Hepatocyte (in vitro differentiated cells): ENCODE data around the gene GLT6D1. TPM values are rescaled to one million over a fixed set of nuclear protein-coding genes. Genes with fewer than 3 reads are reported as not detected.

ENCODE experiments used
- DNase-seq: peaks from one replicate; pipeline ENCODE4 v3.0.0-alpha.2; 2016; ENCODE audit warnings: low spot score
- H2AFZ ChIP-seq: fragments of 200-600 bp; sonication (generic); 2 replicates; pipeline ENCODE4 v1.6.0; 2016; ENCODE audit warnings: antibody characterized with exemption, mild to moderate bottlenecking
- H3K27ac ChIP-seq: fragments of 200-600 bp; sonication (generic); 2 replicates; pipeline ENCODE4 v1.5.1; 2016; ENCODE audit warnings: mild to moderate bottlenecking
- H3K27me3 ChIP-seq: fragments of 200-600 bp; sonication (generic); 2 replicates; pipeline ENCODE4 v1.6.1; 2016
- H3K36me3 ChIP-seq: fragments of 200-600 bp; sonication (generic); replicated peaks from 2 replicates; pipeline ENCODE4 v1.5.1; 2016; ENCODE audit warnings: low read depth; ENCODE audit not compliant: insufficient read depth
- H3K4me1 ChIP-seq: fragments of 200-600 bp; sonication (generic); 2 replicates; pipeline ENCODE4 v1.5.1; 2016; ENCODE audit warnings: mild to moderate bottlenecking, moderate library complexity; ENCODE audit not compliant: insufficient read depth
- H3K4me2 ChIP-seq: fragments of 200-600 bp; sonication (generic); 2 replicates; pipeline ENCODE4 v1.6.0; 2016
- H3K4me3 ChIP-seq: fragments of 200-600 bp; sonication (generic); 2 replicates; pipeline ENCODE4 v1.5.1; 2016; ENCODE audit warnings: mild to moderate bottlenecking
- H3K79me2 ChIP-seq: fragments of 200-600 bp; sonication (generic); 2 replicates; pipeline ENCODE4 v1.6.0; 2017; ENCODE audit warnings: mild to moderate bottlenecking
- H3K9me2 ChIP-seq: fragments of 200-600 bp; sonication (generic); replicated peaks from 2 replicates; pipeline ENCODE4 v1.6.0; 2017; ENCODE audit warnings: mild to moderate bottlenecking; ENCODE audit not compliant: insufficient read depth
- H3K9me3 ChIP-seq: fragments of 200-600 bp; sonication (generic); 2 replicates; pipeline ENCODE4 v1.5.1; 2016; ENCODE audit warnings: low read depth, mild to moderate bottlenecking
- H4K20me1 ChIP-seq: fragments of 200-600 bp; sonication (generic); 2 replicates; pipeline ENCODE4 v1.6.0; 2016; ENCODE audit warnings: mild to moderate bottlenecking; ENCODE audit not compliant: insufficient read depth, poor library complexity, severe bottlenecking
- EZH2 ChIP-seq: fragments of 200-600 bp; sonication (generic); IDR thresholded peaks from 2 replicates; pipeline ENCODE4 v1.6.1; 2016; ENCODE audit warnings: antibody characterized with exemption, mild to moderate bottlenecking, borderline replicate concordance
- EZH2phosphoT487 ChIP-seq: fragments of 200-600 bp; sonication (generic); IDR thresholded peaks from one replicate; pipeline ENCODE4 v1.6.1; 2018; ENCODE audit warnings: antibody characterized with exemption, mild to moderate bottlenecking, low read depth, moderate library complexity; ENCODE audit not compliant: unreplicated experiment, severe bottlenecking
- WGBS: methylation state at CpG from one replicate; pipeline ENCODE4 v1.1.6; 2016; ENCODE audit warnings: low lambda C conversion rate; ENCODE audit errors: missing lambda C conversion rate; 5-methylcytosine and 5-hydroxymethylcytosine counted together
- polyA plus RNA-seq: library from polyadenylated mRNA; unstranded; fragments of >200 nt; fragmentation: Nextera tagmentation; extraction: Ambion mirVana; gene quantifications from 2 replicates; pipeline ENCODE4 v1.2.1, GENCODE V29; 2016
- total RNA-seq: library from RNA; depleted of rRNA; stranded (reverse); fragments of >200 nt; gene quantifications from 2 replicates; pipeline ENCODE4 v1.2.3, GENCODE V29; 2014
- TF ChIP-seq, protein P1 (sequence below): fragments of 200-600 bp; sonication (generic); IDR thresholded peaks from 2 replicates; pipeline ENCODE4 v1.5.1; 2016; ENCODE audit warnings: antibody characterized with exemption, mild to moderate bottlenecking; ENCODE audit not compliant: poor library complexity

The GLT6D1 gene
- total and polyA plus RNA-seq, 2 experiments from 2014 or later = 0.20 TPM; not detected in 1

DNA sequence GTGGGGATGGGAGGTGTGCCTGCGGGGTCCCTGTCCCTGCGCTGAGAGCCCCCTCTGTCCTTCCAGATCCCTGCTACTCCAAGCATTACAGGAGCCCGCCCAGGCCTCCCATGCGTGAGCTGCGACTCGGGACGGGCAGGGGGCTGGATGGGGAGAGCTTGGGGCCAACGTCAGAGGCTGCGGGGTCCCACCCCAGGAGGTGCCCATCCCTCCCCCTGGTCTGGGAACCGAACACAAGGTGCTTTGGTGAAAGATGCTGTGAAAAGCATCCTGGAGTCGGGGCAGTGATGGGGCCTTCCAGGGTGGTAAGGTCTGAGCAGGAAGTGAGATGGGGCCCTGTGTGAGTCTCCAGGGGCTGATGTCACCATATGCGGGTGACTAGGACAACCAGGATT, 26.5 kb upstream of the GLT6D1 start:
- Histone ChIP-seq H3K9me2 (no peaks in the 10 kb centered on the region), H3K4me1 (no peaks in the 10 kb centered on the region), H4K20me1 (no peaks in the 10 kb centered on the region), H3K4me3 (no peak overlapping the region), H2AFZ (no peak overlapping the region), H3K36me3 (no peaks in the 10 kb centered on the region), H3K9me3 (no peaks in the 10 kb centered on the region), H3K4me2 (no peak overlapping the region), H3K79me2 (no peaks in the 10 kb centered on the region), H3K27me3 (no peaks in the 10 kb centered on the region), H3K27ac (no peak overlapping the region)
- WGBS = 86% methylated on average over 12 of the region's 12 CpGs
- TF ChIP-seq EZH2 (no peak), EZH2phosphoT487 (no peak)
- TF ChIP-seq, protein P1, sequence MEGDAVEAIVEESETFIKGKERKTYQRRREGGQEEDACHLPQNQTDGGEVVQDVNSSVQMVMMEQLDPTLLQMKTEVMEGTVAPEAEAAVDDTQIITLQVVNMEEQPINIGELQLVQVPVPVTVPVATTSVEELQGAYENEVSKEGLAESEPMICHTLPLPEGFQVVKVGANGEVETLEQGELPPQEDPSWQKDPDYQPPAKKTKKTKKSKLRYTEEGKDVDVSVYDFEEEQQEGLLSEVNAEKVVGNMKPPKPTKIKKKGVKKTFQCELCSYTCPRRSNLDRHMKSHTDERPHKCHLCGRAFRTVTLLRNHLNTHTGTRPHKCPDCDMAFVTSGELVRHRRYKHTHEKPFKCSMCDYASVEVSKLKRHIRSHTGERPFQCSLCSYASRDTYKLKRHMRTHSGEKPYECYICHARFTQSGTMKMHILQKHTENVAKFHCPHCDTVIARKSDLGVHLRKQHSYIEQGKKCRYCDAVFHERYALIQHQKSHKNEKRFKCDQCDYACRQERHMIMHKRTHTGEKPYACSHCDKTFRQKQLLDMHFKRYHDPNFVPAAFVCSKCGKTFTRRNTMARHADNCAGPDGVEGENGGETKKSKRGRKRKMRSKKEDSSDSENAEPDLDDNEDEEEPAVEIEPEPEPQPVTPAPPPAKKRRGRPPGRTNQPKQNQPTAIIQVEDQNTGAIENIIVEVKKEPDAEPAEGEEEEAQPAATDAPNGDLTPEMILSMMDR = no peak
- DNase-seq = no peak

DNA sequence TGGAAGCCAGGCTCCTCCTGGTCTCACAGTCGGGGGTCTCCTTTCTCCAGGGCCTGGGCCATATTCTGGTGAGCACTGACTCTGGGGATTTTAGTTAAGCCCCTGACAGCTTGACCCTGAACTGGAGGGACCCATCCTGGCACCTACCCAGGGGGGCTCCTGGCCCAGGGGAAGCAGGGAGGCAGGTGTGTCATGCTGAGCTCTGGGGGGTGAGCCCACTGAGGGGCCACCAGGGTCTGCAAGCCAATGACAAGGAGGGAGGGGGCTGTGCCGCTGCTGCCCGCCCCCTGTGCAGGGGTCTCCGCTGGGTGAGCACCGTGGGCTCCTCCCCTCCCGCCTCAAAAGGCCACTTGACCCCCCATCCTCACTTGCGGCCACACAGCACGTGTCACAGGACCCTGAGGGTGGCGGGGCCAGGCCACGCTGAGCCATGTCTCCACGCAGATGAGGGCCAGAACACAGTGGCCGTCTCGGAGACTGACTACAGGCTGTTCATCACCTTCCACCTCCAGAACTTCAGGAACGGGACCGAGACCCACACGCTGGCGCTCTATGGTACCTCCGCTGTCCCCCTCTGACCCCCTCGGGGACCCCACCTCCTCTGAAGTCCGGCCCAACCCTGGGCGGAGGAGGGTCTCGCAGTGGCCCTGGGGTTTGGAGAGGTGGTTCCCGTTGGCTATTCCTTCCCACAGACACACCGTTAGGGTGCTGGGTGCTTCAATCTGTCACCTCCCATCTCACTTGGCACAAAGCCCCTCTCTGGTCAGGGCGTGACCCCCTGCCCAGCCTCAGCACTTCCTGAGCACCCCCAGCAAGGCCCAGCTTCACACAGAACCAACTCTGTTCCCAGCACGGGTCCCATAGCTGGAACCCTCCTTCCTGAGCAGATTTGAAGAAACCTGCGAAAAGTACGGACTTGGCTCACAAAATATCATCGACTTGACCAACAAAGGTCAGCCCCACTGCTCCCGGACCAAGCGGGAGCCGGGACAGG, 25.8 kb upstream of the GLT6D1 start:
- Histone ChIP-seq H3K4me3 (no peak overlapping the region), H3K79me2 (no peaks in the 10 kb centered on the region), H4K20me1 (no peaks in the 10 kb centered on the region), H3K36me3 (no peaks in the 10 kb centered on the region), H3K9me2 (no peaks in the 10 kb centered on the region), H3K4me1 (no peaks in the 10 kb centered on the region), H3K9me3 (no peaks in the 10 kb centered on the region), H2AFZ (no peak overlapping the region), H3K27me3 (no peaks in the 10 kb centered on the region), H3K27ac (no peak overlapping the region), H3K4me2 (no peak overlapping the region)
- TF ChIP-seq EZH2phosphoT487 = no peak
- 91% methylated on average over 32 of the region's 32 CpGs for WGBS
- no peak for DNase-seq

DNA sequence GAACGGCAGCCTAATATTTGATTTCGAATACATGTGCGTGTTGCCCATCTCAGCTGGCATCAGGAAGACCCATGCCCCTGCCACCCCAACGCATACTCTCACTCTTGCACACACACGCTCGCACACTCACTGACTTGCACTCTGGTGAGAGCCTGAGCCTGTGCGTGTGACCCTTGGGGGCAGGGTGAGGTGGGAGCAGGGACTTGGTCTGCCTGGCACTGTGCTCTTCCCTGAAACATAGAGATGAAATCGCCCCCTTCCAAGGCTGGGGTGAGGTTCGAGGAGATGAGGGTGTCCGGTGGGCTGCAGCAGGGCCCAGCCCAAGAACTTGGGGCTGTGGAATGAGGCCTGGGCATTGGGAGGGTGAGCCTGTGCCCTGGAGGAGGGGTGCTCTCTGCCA, 24.9 kb upstream of the GLT6D1 start:
- no peaks in the 10 kb centered on the region for H3K4me1 ChIP-seq
- WGBS = 88% methylated on average over 10 of the region's 10 CpGs
- no peak overlapping the region for H3K27ac ChIP-seq
- H3K9me3 ChIP-seq = no peaks in the 10 kb centered on the region
- no peak overlapping the region for H2AFZ ChIP-seq
- no peaks in the 10 kb centered on the region for H3K9me2 ChIP-seq
- H3K79me2 ChIP-seq = no peaks in the 10 kb centered on the region
- no peak for TF ChIP-seq EZH2phosphoT487
- TF ChIP-seq EZH2 = no peak
- TF ChIP-seq, protein P1 = no peak
- H4K20me1 ChIP-seq = no peaks in the 10 kb centered on the region
- H3K4me2 ChIP-seq = no peak overlapping the region
- DNase-seq = no peak
- H3K27me3 ChIP-seq = no peaks in the 10 kb centered on the region
- no peaks in the 10 kb centered on the region for H3K36me3 ChIP-seq
- H3K4me3 ChIP-seq = no peak overlapping the region

DNA sequence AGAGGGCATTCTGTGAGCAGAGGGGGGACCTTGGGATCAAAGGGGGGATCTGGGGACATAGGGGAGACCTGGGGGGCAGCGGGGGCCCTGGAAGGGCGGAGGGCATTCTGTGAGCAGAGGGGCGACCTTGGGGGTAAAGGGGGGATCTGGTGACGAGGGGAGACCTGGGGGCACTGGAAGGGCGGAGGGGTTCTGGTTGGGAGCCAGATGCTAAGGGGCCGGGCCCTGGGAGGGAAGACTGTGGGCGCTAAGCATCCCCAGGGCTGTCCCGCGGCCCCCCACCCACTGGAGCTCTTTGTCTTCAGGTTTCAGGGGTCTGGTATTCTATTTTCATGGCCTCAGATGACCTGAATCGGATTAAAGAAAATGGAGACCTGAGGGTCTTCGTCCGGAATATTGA, 24.5 kb upstream of the GLT6D1 start:
- TF ChIP-seq, protein P1 = no peak
- no peak for TF ChIP-seq EZH2phosphoT487
- no peak for TF ChIP-seq EZH2
- Histone ChIP-seq H3K4me1 (no peaks in the 10 kb centered on the region), H4K20me1 (no peaks in the 10 kb centered on the region), H3K36me3 (no peaks in the 10 kb centered on the region), H3K4me2 (no peak overlapping the region), H3K79me2 (no peaks in the 10 kb centered on the region), H3K27me3 (no peaks in the 10 kb centered on the region), H3K4me3 (no peak overlapping the region), H3K9me2 (no peaks in the 10 kb centered on the region), H3K9me3 (no peaks in the 10 kb centered on the region), H2AFZ (no peak overlapping the region), H3K27ac (no peak overlapping the region)
- no peak for DNase-seq
- WGBS = 98% methylated on average over 5 of the region's 12 CpGs
